ENCODE data around the gene ADH1B.
"Not testable (repeated sequence)": the region's sequence is repeated elsewhere in the genome, so short reads cannot be mapped to it uniquely, and the experiment has no call there.

Gene ADH1B

GRCh38 chr4:99321241-99322191 is at the start of gene ADH1B:
TSS of gene ADH1B (minus strand) at chr4:99321401. CDS start at chr4:99321331, 70 bp downstream.
- no peak for DNase-seq (ENCODE audit: low spot score)

- DNase-seq (ENCODE audit: low spot score) = not testable (repeated sequence)
Measured at GRCh38 chr4:99367817-99368216, 46.6 kb upstream of the ADH1B start.

GRCh38 chr4:99366491-99366890 is 45.3 kb upstream of the ADH1B start:
- DNase-seq (ENCODE audit: low spot score) = no peak

GRCh38 chr4:99362768-99363167 is 41.6 kb upstream of the ADH1B start:
- no peak for DNase-seq (ENCODE audit: low spot score)

GRCh38 chr4:99361899-99362275 is 40.7 kb upstream of the ADH1B start:
- no peak for DNase-seq (ENCODE audit: low spot score)

- DNase-seq (ENCODE audit: low spot score) = no peak
Measured at GRCh38 chr4:99361268-99361898, 40.2 kb upstream of the ADH1B start.

- no peak for DNase-seq (ENCODE audit: low spot score)
Measured at GRCh38 chr4:99359480-99360204, 38.4 kb upstream of the ADH1B start.

- DNase-seq (ENCODE audit: low spot score) = no peak
Measured at GRCh38 chr4:99357948-99358347, 36.7 kb upstream of the ADH1B start.

GRCh38 chr4:99356992-99357391 is 35.8 kb upstream of the ADH1B start:
- DNase-seq (ENCODE audit: low spot score) = no peak

- DNase-seq (ENCODE audit: low spot score) = not testable (repeated sequence)
Measured at GRCh38 chr4:99356149-99356548, 34.9 kb upstream of the ADH1B start.

- DNase-seq (ENCODE audit: low spot score) = no peak
Measured at GRCh38 chr4:99352602-99353537, 31.7 kb upstream of the ADH1B start, which contains the start of gene ADH1C. TSS of gene ADH1C (minus strand) at chr4:99352746. CDS start at chr4:99352675, 71 bp downstream.

- no peak for DNase-seq (ENCODE audit: low spot score)
Measured at GRCh38 chr4:99351487-99351886, 30.3 kb upstream of the ADH1B start.

- no peak for DNase-seq (ENCODE audit: low spot score)
Measured at GRCh38 chr4:99349338-99349737, 28.1 kb upstream of the ADH1B start.

- DNase-seq (ENCODE audit: low spot score) = not testable (repeated sequence)
Measured at GRCh38 chr4:99342624-99343023, 21.4 kb upstream of the ADH1B start.

- no peak for DNase-seq (ENCODE audit: low spot score)
Measured at GRCh38 chr4:99341426-99341825, 20.2 kb upstream of the ADH1B start.

- DNase-seq (ENCODE audit: low spot score) = no peak
Measured at GRCh38 chr4:99339172-99339571, 18.0 kb upstream of the ADH1B start.

GRCh38 chr4:99336553-99336952 is 15.4 kb upstream of the ADH1B start:
- DNase-seq (ENCODE audit: low spot score) = no peak

- no peak for DNase-seq (ENCODE audit: low spot score)
Measured at GRCh38 chr4:99334880-99335279, 13.7 kb upstream of the ADH1B start.

GRCh38 chr4:99330648-99331047 is 9.4 kb upstream of the ADH1B start:
- DNase-seq (ENCODE audit: low spot score) = no peak

GRCh38 chr4:99329876-99330275 is 8.7 kb upstream of the ADH1B start:
- no peak for DNase-seq (ENCODE audit: low spot score)

- no peak for DNase-seq (ENCODE audit: low spot score)
Measured at GRCh38 chr4:99324979-99325378, 3.8 kb upstream of the ADH1B start.
